Smooth muscle cell (in vitro differentiated cells): ENCODE results near the gene ZCRB1. TPM values are rescaled to one million over a fixed set of nuclear protein-coding genes. Genes with fewer than 3 reads are reported as not detected.

Source experiments
- DNase-seq: peaks from one replicate; lab custom pipeline; 2025; ENCODE audit not compliant: unreplicated experiment; lab: John Stamatoyannopoulos, UW
- H2AFZ ChIP-seq: fragments of 200-600 bp; sonication (generic); 2 replicates; pipeline ENCODE4 v1.6.0; 2016; ENCODE audit warnings: antibody characterized with exemption, low read depth, mild to moderate bottlenecking
- H3F3A ChIP-seq: fragments of 200-600 bp; sonication (generic); 2 replicates; pipeline ENCODE4 v1.6.0; 2017; ENCODE audit warnings: antibody characterized with exemption, low read depth
- H3K27ac ChIP-seq: fragments of 200-600 bp; sonication (generic); 2 replicates; pipeline ENCODE4 v1.5.1; 2016; ENCODE audit warnings: low read depth, mild to moderate bottlenecking
- H3K27me3 ChIP-seq: fragments of 200-600 bp; sonication (generic); 2 replicates; pipeline ENCODE4 v1.6.1; 2016; ENCODE audit warnings: low read depth, mild to moderate bottlenecking
- H3K36me3 ChIP-seq: fragments of 200-600 bp; sonication (generic); 2 replicates; pipeline ENCODE4 v1.5.1; 2016; ENCODE audit warnings: low read depth
- H3K4me1 ChIP-seq: fragments of 200-600 bp; sonication (generic); 2 replicates; pipeline ENCODE4 v1.5.1; 2016; ENCODE audit warnings: low read depth
- H3K4me2 ChIP-seq: fragments of 200-600 bp; sonication (generic); 2 replicates; pipeline ENCODE4 v1.6.0; 2016; ENCODE audit warnings: mild to moderate bottlenecking
- H3K4me3 ChIP-seq: fragments of 200-600 bp; sonication (generic); 2 replicates; pipeline ENCODE4 v1.5.1; 2016; ENCODE audit warnings: mild to moderate bottlenecking
- H3K79me2 ChIP-seq: fragments of 200-600 bp; sonication (generic); 2 replicates; pipeline ENCODE4 v1.6.0; 2016; ENCODE audit warnings: low read depth, mild to moderate bottlenecking
- H3K9ac ChIP-seq: fragments of 200-600 bp; sonication (generic); 2 replicates; pipeline ENCODE4 v1.6.0; 2016; ENCODE audit warnings: low read depth
- H3K9me3 ChIP-seq: fragments of 200-600 bp; sonication (generic); replicated peaks from 2 replicates; pipeline ENCODE4 v1.5.1; 2016; ENCODE audit warnings: low read depth
- H4K20me1 ChIP-seq: fragments of 200-600 bp; sonication (generic); 2 replicates; pipeline ENCODE4 v1.6.0; 2016; ENCODE audit warnings: low read depth
- WGBS: methylation state at CpG from one replicate; pipeline ENCODE4 v1.1.7; 2016; ENCODE audit warnings: low lambda C conversion rate; 5-methylcytosine and 5-hydroxymethylcytosine counted together
- polyA plus RNA-seq: library from polyadenylated mRNA; unstranded; fragments of >200 nt; fragmentation: Nextera tagmentation; extraction: Ambion mirVana; gene quantifications from 2 replicates; pipeline ENCODE4 v1.2.1, GENCODE V29; 2016
- total RNA-seq: library from RNA; depleted of rRNA; stranded (reverse); fragments of >200 nt; gene quantifications from 2 replicates; pipeline ENCODE4 v1.2.3, GENCODE V29; 2014
- TF ChIP-seq, protein P1 (sequence below): fragments of 200-600 bp; sonication (generic); IDR thresholded peaks from 2 replicates; pipeline ENCODE4 v1.5.1; 2017; ENCODE audit warnings: borderline replicate concordance, mild to moderate bottlenecking, antibody characterized with exemption; ENCODE audit not compliant: insufficient read depth, poor library complexity, severe bottlenecking

ZCRB1 gene
- total and polyA plus RNA-seq, 2 experiments from 2014 or later = 49.9 to 148 TPM

DNA sequence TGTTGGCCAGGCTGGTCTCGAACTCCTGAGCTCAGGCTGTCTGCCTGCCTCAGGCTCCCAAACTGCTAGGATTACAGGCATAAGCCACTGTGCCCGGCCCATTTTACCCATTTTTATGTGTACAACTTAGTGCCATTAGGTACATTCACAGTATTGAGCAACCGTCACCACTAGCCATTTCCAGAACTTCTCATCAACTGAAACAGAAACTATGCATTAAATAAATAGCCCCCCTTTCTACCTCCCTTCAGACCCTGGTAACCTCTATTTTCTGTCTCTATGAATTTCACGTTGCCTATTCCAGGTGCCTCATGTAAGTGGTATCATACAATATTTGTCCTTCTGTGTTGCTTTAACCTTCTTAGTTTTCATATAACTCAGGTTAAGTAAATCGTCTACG lies 15.9 kb downstream of the ZCRB1 start:
- Histone ChIP-seq H3K9me3 (no peaks in the 10 kb centered on the region), H3K27me3 (no peaks in the 10 kb centered on the region), H3K27ac (no peak overlapping the region), H4K20me1 (no peaks in the 10 kb centered on the region), H3K4me3 (no peak overlapping the region), H3K4me2 (no peak overlapping the region), H3K4me1 (no peaks in the 10 kb centered on the region), H3F3A (no peaks in the 10 kb centered on the region), H3K36me3 (peaks cover 15% of the 10 kb centered on the region), H3K79me2 (no peaks in the 10 kb centered on the region), H3K9ac (no peak overlapping the region), H2AFZ (no peak overlapping the region)
- DNase-seq = no peak
- TF ChIP-seq, protein P1, sequence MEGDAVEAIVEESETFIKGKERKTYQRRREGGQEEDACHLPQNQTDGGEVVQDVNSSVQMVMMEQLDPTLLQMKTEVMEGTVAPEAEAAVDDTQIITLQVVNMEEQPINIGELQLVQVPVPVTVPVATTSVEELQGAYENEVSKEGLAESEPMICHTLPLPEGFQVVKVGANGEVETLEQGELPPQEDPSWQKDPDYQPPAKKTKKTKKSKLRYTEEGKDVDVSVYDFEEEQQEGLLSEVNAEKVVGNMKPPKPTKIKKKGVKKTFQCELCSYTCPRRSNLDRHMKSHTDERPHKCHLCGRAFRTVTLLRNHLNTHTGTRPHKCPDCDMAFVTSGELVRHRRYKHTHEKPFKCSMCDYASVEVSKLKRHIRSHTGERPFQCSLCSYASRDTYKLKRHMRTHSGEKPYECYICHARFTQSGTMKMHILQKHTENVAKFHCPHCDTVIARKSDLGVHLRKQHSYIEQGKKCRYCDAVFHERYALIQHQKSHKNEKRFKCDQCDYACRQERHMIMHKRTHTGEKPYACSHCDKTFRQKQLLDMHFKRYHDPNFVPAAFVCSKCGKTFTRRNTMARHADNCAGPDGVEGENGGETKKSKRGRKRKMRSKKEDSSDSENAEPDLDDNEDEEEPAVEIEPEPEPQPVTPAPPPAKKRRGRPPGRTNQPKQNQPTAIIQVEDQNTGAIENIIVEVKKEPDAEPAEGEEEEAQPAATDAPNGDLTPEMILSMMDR = no peak
- WGBS = 87% methylated on average over 6 of the region's 6 CpGs

DNA sequence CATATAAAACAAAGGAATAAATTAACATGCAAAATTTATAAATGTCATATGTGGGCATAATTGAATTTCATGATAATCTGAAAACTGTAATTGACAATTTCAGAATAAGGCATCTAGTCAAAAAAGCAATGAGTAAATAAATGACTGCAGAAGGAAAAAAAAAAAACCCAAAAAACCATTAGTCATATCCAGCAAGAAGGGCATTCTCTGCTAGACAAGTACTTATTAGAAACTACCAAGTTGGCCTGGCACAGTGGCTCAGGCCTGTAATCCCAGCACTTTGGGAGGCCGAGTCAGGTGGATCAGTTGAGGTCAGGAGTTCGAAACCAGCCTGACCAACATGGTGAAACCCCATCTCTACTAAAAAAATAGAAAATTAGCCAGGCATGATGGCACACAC lies 17.5 kb downstream of the ZCRB1 start:
- no peaks in the 10 kb centered on the region for H3F3A ChIP-seq
- no peaks in the 10 kb centered on the region for H3K79me2 ChIP-seq
- H3K4me1 ChIP-seq = no peaks in the 10 kb centered on the region
- 94% methylated on average over 2 of the region's 2 CpGs for WGBS
- H2AFZ ChIP-seq = no peak overlapping the region
- H3K9ac ChIP-seq = no peak overlapping the region
- no peaks in the 10 kb centered on the region for H3K9me3 ChIP-seq
- no peak for DNase-seq
- no peaks in the 10 kb centered on the region for H3K27me3 ChIP-seq
- H3K27ac ChIP-seq = no peak overlapping the region
- TF ChIP-seq, protein P1 = no peak
- H3K4me3 ChIP-seq = no peak overlapping the region
- peaks cover 12% of the 10 kb centered on the region for H3K36me3 ChIP-seq
- no peaks in the 10 kb centered on the region for H4K20me1 ChIP-seq
- H3K4me2 ChIP-seq = no peak overlapping the region

DNA sequence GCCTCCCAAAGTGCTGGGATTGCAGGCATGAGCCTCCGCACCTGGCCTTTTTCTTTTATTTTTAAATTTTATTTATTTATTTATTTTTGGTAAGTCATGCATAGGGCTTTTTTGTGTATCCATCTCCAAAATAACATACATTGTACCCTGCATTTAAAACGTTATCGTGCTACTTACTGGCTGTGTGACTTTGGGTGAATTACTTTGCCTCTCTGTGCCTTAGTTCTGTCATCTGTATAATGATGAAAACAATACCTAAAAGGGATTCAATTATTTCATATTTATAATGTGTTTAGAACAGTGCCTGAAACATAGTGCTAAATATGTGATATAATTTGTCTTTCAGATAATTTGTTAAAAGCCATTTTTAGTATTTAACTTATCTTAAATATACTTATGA lies 19.6 kb downstream of the ZCRB1 start:
- DNase-seq = no peak
- Histone ChIP-seq H3K4me3 (no peak overlapping the region), H3K27ac (no peak overlapping the region), H3K4me2 (no peak overlapping the region), H3K79me2 (no peaks in the 10 kb centered on the region), H3K9ac (no peak overlapping the region), H3K4me1 (no peaks in the 10 kb centered on the region), H2AFZ (no peak overlapping the region), H3K36me3 (no peaks in the 10 kb centered on the region), H3F3A (no peaks in the 10 kb centered on the region), H3K27me3 (no peaks in the 10 kb centered on the region), H4K20me1 (no peaks in the 10 kb centered on the region), H3K9me3 (no peaks in the 10 kb centered on the region)
- 94% methylated on average over 3 of the region's 3 CpGs for WGBS
- TF ChIP-seq, protein P1 = no peak
